GM10266 (cell line): Measurements from ENCODE around the gene CUEDC1.
"Not testable (repeated sequence)": the region's sequence is repeated elsewhere in the genome, so short reads cannot be mapped to it uniquely, and the experiment has no call there.

Source experiments
- DNase-seq: peaks from one replicate; pipeline ENCODE4 v3.0.0; 2012; ENCODE audit errors: extremely low spot score
- CTCF ChIP-seq: IDR thresholded peaks from 2 replicates; pipeline ENCODE4 v1.5.1; 2012; ENCODE audit warnings: mild to moderate bottlenecking, low read depth; ENCODE audit not compliant: control insufficient read depth, insufficient read depth; ENCODE audit errors: missing control alignments

CUEDC1 gene

GRCh38 chr17:57984261-57984890 is 29.2 kb upstream of the CUEDC1 start:
- no peak for DNase-seq

GRCh38 chr17:57983446-57983845 is 28.2 kb upstream of the CUEDC1 start:
- no peak for DNase-seq
- TF ChIP-seq CTCF, result no peak

More at GRCh38 chr17:57984261-57984890, 29.2 kb upstream of the CUEDC1 start:
- no peak for TF ChIP-seq CTCF

- DNase-seq, result no peak
Measured at GRCh38 chr17:57982452-57983170, 27.4 kb upstream of the CUEDC1 start.

GRCh38 chr17:57980522-57980921 is 25.3 kb upstream of the CUEDC1 start:
- no peak for TF ChIP-seq CTCF
- DNase-seq, result no peak

More at GRCh38 chr17:57982452-57983170, 27.4 kb upstream of the CUEDC1 start:
- no peak for TF ChIP-seq CTCF

GRCh38 chr17:57979076-57979475 is 23.9 kb upstream of the CUEDC1 start:
- DNase-seq, result no peak
- TF ChIP-seq CTCF, result no peak

GRCh38 chr17:57976594-57976993 is 21.4 kb upstream of the CUEDC1 start:
- DNase-seq, result no peak
- TF ChIP-seq CTCF, result no peak

- no peak for DNase-seq
- TF ChIP-seq CTCF, result no peak
Measured at GRCh38 chr17:57975044-57975443, 19.8 kb upstream of the CUEDC1 start.

- DNase-seq, result not testable (repeated sequence)
Measured at GRCh38 chr17:57974053-57974824, 19.0 kb upstream of the CUEDC1 start.
